HG03442 (cell line): ENCODE data around the gene MAMLD1.
A peak's percentile ranks its signal among the peaks of the same experiment; 100 is the strongest.

Experiments used
- ATAC-seq: cut with Tn5 transposase; IDR thresholded peaks from one replicate; pipeline ENCODE4 v1.9.1; 2021; ENCODE audit warnings: mild to moderate bottlenecking, moderate library complexity; ENCODE audit not compliant: unreplicated experiment

Gene MAMLD1

GRCh38 chrX:150525061-150525919, 162.2 kb downstream of the MAMLD1 start:
- ATAC-seq, result no peak

DNA sequence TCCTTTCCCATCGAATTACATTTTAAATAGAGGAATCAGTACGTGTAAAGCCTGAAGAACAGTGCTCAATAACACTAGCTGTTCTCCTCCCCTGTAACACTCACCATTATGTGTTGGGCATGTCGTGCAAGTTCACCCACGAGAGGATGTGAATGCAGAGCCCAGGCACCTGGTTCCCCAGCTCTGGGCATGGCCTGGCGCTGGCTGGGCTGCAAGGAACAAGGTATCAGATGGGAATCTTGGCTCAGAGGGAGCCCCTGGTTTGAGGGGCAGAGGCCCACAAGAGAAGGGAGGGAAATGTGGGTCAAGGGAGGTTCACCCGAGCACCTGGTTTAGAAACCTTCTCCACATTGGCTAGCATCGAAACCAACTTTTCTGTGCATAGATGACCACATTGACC, 163.6 kb downstream of the MAMLD1 start:
- ATAC-seq, result no peak

- no peak for ATAC-seq
These were observed 164.0 kb downstream of the MAMLD1 start for GRCh38 chrX:150527108-150527507.

DNA sequence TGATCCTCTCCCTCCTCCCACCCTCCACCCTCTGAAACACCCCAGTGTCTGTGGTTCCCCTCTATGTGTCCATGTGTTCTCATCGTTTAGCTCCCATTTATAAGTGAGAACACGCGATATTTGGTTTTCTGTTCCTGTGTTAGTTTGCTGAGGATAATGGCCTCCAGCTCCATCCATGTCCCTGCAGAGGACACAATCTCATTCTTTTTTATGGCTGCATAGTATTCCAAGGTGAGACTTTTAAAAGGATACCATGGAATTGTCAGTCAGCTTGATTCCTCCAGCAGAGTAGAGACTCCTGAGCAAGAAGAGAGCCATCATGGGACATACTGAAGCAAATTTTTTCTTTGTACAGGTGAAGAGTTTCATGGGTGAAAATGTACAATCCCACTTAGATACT, 166.5 kb downstream of the MAMLD1 start:
- ATAC-seq, result no peak

GRCh38 chrX:150530821-150531220, 167.7 kb downstream of the MAMLD1 start:
- ATAC-seq, result no peak

DNA sequence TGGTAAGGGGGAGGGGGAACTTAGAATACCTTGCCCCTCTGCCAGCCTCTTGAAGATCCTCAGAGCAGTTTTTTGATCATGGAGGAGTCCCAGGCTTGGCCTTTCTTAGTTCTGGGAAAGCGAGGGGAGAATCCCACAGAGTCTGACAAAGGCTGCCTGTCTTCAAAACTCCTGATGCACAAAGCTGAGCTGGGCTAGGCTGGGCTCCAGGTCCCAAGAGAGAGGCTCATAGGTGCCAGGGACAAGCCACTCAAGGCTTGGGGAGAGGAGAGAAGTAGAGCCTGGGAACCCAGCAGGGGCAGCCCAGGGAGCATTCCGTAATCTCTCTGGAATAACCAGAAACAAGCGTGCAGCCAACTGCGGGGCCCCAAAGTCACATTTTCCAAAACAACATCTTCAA, 168.3 kb downstream of the MAMLD1 start:
- ATAC-seq, result no peak

DNA sequence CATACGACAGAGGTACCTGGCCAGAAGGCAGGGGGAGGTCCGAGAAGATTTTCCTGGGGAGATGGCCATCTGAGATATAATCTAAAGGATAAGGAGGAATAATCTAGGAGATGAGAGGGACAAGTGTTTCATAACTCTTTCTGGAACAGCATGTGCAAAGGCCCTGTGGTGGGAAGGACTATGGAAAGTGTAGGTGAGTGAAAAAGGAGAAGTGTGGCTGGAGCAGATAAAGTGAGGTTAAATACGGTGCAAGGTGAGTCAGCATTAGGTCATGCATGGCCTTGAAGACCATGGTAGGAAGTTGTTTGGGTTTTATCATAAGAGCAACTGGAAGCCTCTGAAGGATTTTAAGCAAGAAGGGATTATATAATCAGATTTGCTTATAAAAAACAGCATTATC, 170.7 kb downstream of the MAMLD1 start:
- ATAC-seq, result no peak

DNA sequence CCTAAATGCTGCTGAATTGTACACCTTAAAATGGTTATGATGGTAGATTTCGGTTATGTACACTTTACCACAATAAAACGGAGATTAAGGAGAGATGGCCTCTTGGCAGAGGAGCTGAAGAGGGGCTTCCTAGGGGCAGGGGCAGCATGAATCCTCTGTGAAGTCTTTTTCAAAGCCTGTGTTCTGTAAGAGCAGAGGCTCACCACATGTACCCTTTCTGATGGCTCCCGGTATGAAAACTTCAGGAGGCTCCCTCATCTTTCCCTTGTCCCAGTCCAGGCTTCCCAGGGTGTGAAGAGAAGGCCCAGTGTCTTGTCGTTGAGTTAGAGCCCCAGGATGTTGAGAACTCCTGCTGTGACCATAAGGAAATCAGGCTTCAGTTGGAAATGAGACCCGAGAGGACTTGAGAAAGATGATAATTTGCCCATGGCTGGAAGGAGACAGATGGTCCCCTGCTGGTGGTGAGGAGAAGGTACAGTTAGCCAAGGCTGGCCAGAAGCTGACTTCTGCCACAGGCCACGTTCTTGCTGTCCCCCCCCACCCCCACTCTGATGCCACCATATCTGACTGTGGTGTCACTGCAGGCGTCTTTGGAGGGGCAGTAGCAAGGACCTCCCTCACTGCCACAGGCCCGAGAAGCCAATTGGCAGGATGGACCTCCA, 173.5 kb downstream of the MAMLD1 start:
- ATAC-seq, result no peak

GRCh38 chrX:150537851-150538250, 174.7 kb downstream of the MAMLD1 start:
- no peak for ATAC-seq

GRCh38 chrX:150540965-150541364, 177.8 kb downstream of the MAMLD1 start:
- no peak for ATAC-seq

GRCh38 chrX:150542846-150543229, 179.7 kb downstream of the MAMLD1 start:
- peak; percentile 30 for ATAC-seq

DNA sequence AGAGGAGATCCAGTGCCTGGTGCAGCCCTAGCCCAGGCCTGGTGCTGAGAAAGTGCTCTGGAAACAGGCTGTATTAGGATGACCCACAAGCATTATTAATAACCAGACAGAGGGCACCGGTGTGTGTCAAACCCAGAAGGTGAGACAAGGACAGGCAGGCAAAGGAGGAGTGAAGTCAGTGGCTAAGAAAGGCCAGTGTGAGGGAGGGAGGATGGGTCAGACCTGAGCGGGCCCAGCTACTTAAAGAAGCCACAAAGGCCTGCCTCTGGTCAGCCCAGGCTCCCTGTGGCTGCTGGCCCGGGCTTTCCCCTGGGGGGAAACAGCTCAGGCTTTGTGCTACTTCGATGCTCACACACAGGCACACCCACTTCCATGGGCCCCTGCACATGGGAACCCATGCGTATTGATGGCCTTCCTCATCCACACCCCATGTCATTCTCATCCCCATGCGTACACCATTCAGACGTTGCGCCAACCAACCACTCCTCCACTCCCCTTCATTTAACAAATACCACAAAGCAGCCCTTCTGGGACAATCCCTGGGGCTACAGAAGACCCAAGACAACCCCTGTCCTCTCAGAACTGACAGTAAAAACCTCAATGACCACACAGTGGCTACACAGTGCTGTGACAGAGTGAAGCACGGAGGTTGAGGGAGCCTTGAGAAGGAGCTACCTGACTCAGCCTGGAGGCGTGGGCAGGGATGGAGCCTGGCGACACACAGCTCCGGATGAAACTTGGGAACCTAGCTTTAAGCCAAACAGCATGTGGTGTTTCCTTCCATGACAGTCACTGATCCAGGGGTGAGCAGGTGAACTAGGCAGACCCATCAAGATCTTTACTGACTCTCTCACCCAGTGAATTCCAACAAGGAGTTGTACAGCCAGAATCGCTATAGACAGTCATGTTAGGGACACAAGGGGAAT, 180.4 kb downstream of the MAMLD1 start:
- ATAC-seq, result peak; percentile 48

GRCh38 chrX:150544222-150544787, 181.2 kb downstream of the MAMLD1 start:
- no peak for ATAC-seq

- no peak for ATAC-seq
These were observed 182.0 kb downstream of the MAMLD1 start for GRCh38 chrX:150544835-150545770.

GRCh38 chrX:150546711-150547153, 183.6 kb downstream of the MAMLD1 start:
- ATAC-seq, result no peak

GRCh38 chrX:150547375-150548115, 184.4 kb downstream of the MAMLD1 start:
- peak; percentile 62 for ATAC-seq

DNA sequence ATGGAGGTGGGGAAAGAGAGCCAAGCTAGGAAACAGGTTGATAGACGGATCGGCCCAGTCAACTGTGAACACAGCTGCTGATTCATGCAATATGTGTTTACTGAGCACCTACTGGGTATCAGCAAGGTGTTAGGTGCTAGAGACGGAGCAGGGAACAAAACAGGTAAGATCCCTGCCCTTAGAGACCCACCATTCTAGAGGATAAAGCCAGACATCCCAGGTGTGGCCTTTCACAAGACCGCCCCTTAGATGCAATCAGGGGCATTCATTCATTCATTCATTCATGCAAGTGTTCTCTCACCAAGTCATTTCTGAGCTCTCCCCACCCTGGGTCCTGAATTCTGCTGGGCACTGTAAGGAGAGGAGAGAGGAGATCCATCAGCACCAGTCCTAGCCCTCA, 185.1 kb downstream of the MAMLD1 start:
- no peak for ATAC-seq

GRCh38 chrX:150548684-150549083, 185.6 kb downstream of the MAMLD1 start:
- no peak for ATAC-seq

DNA sequence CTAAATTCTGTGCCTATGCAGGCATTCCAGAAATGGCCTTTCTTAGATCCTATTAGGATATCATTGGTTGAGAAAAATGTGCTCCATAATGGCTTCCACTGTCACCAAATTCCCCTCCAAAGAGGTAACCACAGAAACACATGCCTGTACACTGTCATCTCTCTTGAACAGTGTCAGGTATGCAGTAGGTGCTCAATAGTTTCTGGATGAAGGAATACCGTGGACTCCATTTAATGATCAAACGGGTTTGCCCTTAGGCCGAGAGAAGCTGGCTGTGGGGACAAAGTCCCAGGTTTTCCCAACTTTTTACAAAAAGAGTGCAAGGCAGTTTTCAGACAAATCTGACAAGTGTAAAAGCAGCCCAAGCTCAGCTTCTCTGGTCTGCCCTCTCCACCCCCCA, 188.8 kb downstream of the MAMLD1 start:
- no peak for ATAC-seq
